Retina (tissue), 1 donor: ENCODE results near the gene ZBED4.

Source experiments
- DNase-seq: peaks from one replicate; pipeline ENCODE4 v3.0.0-alpha.2; 2016

Gene ZBED4

DNA sequence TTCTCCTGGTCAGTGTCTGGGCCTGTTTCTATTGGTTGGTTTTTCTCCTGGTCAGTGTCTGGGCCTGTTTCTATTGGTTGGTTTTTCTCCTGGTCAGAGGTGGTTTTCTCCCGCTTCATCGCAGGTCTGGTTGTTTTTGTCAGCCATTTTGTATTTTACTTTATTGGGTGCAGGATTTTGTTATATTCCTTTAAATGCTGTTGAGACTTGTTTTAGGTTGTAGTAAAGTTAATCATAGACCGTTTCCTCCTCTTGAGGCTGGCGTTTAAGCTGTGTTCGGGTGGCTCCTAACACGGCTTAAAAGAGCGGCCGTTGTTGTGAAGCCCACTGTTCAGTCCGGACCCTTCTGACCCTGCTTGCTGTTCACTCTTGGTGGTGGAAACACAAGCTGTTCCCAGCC is 26.2 kb downstream of the ZBED4 start:
- no peak for DNase-seq

DNA sequence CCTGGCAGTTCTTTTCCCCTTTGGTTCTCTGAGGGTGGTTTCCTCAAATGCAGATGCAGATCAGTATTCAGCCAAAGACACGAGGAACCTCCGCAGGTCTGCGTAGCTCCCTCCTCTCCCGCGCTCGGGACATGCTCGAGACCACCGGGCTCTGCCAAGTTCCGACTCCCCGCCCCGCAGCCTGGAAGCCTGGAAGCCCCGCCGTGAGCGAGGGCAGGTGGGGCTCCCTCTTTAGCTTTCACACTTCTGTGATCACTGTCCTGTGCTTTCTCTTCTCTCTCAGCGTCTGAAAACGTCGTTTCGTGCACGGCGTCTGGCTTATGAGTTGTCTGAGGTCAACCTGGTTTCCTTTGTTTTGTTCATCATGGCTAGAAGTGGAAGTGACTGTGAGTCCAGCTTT is 26.6 kb downstream of the ZBED4 start:
- DNase-seq, result no peak

DNA sequence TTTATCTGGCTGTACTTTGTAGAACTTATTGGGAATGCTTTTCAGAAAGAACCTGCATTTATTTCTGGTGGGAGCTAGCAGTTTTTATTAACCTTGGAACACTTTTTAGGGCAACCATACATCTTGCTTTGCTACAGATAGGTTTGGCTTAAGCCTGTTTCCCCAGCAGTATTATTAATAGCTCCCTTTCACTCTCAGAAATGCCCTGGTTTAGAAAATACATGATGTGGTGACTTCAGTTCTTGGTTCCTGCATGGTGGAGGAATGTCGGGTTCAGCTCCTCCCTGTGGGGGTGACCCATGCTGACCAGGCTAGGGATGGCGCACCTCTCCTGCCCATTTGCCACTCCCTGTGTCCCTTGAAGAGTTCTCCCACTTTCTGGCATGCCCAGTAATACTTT is 28.2 kb downstream of the ZBED4 start:
- DNase-seq, result no peak

DNA sequence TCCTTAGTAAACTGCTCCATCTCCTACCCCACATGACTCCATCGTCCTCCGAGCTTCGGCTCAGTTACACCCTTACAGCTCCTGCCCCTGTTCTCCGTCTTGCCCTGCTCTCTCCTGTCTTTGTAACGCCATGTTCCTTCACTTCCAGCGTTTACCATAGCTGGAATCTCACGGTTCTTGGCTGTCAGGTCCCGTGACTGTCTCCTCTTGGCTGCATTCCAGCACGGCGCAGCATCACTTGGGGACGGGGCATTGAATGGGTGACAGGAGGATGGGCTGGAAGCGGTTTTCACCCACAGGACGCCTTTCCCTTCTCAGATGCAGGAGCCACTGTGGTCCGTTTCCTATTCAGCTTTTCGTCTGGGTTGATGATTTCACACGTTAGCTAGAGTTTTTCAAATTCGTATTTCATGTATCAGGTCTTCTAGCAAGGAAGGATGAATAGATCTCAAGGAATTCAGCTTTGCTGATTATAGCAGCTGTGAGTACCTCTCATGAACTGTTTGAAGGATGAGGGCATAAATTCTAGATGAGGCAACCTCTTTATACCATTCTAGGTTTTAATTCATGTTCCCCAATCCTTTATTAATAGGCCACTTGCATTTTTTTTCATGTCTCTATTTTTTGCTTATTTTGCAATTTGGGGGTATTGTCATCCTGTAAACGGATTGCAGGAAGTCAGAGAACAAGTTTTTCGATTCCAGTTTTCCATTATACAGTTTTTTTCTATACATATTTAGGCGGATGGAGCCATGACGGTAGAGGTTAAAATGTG is 29.1 kb downstream of the ZBED4 start:
- no peak for DNase-seq

DNA sequence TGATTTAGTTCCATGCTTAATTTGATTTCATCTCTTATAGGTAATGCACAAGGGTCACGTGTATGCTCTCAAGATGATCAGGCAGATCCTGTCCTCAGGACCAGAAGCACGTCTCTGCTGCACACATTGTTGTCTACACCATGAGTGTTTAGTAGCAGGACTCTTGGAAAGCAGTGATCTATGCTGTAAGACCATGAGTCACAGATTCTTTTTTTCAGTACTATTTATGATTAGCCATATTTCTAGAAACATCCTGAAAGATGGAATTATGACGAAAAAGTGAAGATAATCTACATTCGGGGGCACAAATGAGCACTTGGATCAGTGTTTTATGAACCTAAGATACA is 29.6 kb downstream of the ZBED4 start:
- DNase-seq, result no peak

DNA sequence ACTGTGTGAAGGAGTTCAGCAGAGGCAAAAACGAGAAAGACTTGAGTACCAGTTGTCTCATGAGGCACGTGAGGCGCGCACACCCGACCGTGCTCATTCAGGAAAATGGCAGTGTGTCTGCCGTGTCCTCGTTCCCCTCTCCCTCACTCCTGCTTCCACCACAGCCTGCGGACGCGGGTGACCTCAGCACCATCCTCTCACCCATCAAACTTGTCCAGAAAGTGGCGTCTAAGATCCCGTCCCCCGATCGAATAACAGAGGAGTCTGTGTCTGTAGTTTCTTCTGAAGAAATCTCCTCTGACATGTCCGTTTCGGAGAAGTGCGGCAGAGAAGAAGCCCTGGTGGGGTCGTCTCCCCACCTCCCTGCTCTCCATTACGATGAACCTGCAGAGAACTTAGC is 30.4 kb downstream of the ZBED4 start:
- DNase-seq, result no peak

DNA sequence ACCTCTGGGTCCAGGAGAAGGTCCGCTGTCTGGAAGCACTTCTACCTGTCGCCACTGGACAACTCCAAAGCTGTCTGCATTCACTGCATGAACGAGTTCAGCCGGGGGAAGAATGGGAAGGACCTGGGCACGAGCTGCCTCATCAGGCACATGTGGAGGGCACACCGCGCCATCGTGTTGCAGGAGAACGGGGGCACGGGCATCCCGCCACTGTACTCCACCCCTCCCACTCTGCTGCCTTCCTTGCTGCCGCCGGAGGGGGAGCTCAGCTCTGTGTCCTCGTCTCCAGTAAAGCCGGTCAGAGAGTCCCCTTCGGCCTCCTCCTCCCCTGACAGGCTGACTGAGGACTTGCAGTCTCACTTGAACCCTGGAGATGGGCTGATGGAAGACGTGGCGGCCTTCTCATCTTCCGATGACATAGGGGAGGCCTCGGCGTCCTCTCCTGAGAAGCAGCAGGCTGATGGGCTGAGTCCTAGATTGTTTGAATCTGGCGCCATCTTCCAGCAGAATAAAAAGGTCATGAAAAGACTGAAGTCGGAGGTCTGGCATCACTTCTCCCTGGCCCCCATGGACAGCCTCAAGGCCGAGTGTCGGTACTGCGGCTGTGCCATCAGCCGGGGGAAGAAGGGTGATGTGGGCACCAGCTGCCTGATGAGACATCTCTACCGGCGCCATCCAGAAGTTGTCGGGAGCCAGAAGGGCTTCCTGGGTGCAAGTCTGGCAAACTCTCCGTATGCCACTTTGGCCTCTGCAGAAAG is 31.0 kb downstream of the ZBED4 start:
- DNase-seq, result no peak

DNA sequence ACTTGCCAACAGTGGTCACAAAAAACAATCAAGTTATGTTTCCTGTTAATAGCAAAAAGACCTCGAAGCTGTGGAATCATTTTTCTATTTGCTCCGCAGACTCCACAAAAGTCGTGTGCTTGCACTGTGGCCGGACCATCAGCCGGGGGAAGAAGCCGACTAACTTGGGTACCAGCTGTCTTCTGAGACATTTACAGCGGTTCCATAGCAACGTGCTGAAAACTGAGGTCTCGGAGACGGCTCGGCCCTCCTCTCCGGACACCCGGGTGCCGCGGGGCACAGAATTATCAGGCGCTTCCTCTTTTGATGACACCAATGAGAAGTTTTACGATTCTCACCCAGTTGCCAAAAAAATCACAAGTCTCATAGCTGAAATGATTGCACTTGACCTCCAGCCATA is 31.6 kb downstream of the ZBED4 start:
- DNase-seq, result no peak

DNA sequence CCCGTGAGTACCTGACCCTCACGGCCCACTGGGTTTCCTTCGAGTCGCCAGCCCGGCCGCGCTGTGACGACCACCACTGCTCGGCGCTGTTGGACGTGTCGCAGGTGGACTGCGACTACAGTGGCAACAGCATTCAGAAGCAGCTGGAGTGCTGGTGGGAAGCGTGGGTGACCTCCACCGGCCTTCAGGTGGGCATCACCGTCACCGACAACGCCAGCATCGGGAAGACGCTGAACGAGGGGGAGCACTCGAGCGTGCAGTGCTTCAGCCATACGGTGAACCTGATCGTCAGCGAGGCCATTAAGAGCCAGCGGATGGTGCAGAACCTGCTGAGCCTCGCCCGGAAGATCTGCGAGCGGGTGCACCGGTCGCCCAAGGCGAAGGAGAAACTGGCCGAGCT is 32.2 kb downstream of the ZBED4 start:
- DNase-seq, result no peak

DNA sequence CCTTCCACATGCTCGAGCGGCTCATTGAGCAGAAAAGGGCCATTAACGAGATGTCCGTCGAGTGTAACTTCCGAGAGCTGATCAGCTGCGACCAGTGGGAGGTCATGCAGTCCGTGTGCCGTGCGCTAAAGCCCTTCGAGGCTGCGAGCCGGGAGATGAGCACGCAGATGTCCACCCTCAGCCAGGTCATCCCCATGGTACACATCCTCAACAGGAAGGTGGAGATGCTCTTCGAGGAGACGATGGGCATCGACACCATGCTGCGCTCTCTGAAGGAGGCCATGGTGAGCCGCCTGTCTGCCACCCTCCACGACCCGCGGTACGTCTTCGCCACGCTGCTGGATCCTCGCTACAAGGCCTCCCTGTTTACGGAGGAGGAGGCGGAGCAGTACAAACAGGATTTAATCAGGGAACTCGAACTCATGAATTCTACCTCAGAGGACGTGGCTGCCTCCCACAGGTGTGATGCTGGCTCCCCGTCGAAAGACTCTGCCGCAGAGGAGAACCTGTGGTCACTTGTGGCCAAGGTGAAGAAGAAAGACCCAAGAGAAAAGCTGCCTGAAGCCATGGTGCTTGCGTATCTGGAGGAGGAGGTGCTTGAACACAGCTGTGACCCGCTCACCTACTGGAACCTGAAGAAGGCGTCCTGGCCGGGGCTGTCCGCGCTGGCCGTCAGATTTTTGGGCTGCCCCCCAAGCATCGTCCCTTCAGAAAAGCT is 32.9 kb downstream of the ZBED4 start:
- no peak for DNase-seq

DNA sequence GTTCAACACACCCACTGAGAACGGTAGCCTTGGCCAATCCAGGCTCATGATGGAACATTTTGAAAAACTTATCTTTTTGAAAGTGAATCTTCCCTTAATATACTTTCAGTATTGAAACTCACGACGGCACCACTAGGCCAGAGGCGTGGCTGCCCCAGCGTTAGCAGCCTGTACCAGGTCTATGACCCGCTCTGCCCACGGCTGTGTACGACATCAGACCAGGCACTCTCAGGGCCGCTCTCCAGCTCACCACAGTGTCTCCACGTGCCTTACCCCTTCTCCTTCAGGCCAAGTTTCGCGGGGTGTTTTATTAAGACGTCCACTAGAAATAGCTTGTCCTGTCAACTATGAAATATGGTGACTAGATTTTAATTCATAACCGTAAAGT is 33.4 kb downstream of the ZBED4 start:
- DNase-seq, result no peak

DNA sequence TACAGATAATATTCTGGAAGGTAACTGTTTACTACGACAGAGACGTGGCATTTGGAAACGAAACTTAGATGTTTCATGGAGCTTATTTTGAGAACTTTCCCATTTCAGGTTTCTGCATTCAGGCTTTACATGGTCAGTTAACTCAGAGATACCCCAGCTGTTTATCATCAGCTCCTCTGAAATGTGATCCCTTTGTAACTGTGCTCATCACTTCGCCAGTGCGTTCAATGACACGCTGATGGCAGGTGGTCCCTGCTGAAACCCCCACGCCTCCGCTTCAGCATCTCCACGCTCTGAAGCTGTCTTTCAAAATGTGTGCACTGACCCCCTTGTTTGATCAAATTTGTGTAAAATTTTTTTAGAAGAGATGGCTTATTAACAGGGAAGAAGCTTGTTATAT is 34.1 kb downstream of the ZBED4 start:
- no peak for DNase-seq

DNA sequence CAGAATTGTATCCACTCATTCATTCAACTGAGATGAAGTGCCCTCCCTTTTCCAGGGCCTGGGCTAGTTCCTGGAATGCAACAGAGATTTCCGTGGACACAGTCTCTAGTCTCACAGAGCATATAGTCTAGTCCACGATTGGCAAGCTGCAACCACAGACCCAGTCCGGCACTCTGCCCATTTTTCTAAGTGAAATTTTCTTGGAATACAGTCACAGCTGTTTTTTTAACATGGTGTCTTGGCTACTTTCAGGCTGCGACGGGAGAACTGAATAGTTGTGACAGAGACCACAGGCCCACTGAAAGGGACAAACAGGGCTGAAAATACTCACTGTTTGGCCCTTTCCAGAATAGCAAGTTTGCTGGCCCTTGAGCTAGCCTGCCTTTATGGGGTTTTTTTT is 35.4 kb downstream of the ZBED4 start:
- no peak for DNase-seq

DNA sequence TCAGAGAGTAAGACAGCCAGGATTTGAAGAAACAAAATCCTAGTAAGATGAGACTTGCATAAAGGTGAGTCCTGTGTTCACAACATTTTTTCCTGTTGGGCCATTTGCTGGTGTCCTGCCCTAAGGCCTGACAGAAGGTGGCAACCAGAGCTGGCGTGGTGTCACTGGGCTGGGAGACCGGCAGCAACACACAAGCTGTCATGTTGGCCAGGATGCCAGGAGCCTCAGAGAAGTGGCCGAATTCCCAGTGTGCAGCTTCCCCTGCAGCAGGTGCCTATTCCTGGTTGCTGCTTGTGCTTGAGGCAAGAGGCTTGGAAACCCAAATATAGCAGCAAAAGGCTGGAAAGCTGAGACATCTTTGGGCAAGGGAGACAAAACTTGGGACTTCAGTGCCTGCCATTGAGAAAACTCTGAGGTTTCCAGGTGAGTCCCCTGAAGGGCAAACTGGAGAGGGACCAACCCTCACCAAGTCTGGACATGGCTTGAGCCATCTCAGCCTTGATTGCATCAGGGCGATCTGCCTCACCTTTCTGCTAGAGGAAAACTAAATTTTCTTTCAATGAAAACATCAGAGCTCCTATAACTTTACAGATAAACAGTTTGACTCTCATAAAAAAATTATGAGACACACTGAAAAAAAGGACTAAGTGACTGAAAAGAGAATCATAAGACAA is 38.7 kb downstream of the ZBED4 start:
- DNase-seq, result no peak

DNA sequence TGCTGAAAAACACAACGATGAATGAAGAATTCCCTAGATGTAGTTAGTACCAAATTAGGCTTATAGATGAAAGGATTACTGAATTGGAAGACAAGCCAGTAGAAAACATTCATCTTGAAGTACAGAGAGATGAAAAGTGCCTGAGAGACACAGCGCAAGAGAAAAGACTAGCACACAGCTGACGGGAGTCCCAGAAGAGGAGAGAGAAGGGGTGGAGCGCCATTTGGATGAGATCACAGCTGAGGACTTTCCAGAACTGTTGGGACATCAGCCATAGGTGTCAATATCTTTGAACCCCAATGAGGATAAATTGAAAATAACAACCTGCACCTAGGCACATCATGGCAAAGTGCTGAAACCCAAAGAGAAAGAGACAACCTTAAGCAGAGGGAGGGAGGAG is 39.4 kb downstream of the ZBED4 start:
- no peak for DNase-seq

DNA sequence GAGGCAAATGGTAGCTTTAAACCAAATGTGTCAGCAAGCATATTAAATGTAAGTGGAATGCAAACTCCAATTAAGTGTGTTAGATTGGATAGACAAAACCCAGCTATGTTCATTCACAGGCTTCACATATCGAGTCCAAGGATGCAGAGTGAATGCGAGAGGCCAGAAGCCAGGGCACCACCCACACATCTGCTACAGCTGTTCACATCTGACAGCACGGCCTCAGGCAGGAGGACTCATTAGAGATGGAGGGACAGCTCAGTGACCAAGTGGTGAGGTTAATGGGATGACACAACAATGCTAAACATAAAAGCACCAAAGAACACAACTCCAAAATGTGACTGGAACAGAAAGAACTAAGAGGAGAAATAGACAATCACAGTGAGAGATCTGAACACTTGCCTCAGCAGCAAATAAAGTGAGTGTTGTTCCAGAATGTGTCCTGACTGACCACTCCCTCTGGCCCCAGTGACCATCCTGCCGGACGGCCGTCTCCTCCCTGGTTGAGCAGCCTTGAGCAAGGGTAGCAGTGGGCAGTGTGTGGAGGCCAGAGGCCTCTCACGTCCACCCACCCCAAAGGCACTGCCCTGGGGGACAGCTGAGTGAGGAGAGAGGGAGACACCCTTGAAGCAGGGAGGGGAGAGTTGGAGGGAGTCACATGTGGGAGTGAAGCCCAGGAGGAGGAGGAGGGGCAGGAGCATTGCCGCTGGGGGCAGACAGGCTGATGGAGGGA is 40.8 kb downstream of the ZBED4 start:
- no peak for DNase-seq

DNA sequence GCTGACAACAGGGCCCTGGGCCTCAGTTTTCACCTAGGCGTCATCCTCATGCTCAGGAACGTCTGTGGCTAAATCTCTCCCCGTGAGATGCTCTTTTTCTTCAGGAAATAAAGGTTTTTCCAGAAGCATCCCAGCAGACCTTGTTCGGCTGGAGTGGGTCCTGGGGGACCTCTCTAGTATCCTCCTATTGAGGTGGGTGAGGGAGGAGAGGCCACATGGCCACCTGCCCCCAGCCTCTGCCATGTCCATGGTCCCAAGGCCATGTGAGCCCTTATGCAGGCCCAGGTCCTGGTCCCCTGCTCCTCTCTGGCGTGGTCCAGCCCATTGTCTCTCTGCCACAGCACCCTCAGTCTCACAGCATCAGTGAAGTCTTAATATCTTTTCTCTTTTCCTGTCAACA is 42.6 kb downstream of the ZBED4 start:
- DNase-seq, result no peak

DNA sequence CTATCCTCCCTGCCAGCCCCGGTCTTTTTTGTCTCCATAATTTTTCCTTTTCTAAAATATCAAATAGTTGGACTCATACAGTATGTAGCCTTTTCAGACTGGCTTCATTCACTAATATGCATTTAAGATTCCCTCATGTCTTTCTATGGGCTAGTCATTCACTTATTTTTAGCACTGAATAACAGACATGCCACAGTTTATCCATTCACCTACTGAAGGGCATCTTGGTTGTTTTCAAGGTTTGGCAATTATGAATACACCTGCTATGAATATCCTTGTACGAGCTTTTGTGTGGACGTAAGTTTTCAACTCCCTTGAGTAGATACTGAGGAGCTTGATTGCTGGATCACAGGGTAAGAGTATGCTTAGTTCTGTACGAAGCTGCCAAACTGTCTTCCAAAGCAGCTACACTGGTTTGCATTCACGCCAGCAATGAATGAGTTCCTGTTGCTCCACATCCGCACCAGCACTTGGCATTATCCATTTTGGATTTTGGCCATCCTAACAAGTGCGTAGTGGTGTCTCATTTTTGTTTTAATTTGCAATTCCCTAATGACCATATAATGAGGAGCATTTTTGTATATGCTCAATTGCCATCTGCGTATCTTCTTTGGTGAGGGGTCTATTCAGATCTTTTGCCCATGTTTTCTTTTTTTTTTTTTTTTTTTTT is 43.5 kb downstream of the ZBED4 start:
- no peak for DNase-seq

DNA sequence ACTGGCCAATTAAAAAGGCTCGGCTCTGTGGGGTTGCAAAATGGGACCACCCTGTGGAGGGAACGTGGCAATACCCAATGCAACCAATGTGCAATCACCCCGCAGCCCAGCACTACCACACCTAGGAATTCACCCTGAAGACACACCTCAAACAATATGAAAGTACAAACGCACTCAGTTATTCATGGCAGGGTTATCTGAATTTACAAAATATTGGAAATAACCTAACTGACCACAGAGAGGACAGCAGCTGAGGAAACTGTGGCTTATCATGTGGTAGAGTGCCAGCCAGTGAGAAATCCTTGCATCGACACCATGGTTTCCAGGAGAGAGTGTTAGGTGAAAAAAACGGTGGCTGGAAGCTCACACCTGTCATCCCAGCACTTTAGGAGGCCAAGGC is 45.9 kb downstream of the ZBED4 start:
- DNase-seq, result no peak

DNA sequence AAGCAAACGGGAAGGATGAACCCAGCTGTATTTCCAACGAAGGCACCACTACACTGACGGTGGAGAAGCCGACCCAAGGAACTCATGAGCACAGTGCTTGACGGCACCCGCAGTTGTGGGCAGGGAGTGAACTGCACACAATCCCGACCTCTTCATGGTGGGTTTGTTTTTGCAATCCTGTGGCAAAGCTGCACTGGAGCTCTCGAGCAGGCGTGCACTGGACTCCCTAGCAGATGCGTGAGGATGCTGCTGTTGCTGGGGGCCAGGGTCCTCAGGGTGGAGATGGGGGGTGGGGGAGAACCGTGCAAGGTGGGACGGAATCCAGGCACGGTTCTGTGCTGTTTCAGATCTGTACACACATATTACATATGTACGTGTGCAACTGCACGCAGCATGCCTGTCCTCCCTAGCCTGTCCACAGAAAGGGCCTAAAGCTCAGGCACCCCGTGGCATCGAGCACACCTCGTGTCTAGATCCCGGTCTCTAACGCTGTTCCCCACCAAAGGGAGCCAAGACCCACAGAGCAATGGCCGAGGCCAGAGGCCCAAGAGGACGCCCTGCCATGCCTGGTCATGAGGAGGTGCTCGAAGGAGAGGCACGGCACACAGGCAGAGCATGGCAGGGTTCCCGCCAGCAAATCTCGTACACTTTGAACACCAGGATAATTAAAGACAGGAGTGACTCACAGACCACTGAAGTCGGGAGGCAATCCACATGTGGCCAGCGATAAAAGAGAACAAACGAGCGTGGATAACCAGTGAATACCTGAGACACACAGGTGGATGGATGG is 47.0 kb downstream of the ZBED4 start:
- no peak for DNase-seq

DNA sequence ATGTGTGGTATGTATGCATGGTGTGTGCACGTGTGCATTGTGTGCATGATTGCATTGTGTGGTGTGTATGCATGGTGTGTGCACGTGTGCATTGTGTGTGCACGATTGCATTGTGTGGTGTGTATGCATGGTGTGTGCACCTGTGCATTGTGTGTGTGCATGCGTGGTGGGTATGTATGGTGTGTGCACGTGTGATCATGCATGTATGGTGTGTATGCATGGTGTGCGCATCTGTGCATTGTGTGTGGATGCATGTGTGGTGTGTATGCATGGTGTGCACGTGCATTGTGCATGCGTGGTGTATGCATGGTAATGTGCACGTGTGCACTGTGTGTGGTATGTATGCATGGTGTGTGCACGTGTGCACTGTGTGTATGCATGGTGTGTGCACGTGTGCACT is 47.8 kb downstream of the ZBED4 start:
- no peak for DNase-seq
